ENCODE measurements around the gene GALNT2.

Gene GALNT2

DNA sequence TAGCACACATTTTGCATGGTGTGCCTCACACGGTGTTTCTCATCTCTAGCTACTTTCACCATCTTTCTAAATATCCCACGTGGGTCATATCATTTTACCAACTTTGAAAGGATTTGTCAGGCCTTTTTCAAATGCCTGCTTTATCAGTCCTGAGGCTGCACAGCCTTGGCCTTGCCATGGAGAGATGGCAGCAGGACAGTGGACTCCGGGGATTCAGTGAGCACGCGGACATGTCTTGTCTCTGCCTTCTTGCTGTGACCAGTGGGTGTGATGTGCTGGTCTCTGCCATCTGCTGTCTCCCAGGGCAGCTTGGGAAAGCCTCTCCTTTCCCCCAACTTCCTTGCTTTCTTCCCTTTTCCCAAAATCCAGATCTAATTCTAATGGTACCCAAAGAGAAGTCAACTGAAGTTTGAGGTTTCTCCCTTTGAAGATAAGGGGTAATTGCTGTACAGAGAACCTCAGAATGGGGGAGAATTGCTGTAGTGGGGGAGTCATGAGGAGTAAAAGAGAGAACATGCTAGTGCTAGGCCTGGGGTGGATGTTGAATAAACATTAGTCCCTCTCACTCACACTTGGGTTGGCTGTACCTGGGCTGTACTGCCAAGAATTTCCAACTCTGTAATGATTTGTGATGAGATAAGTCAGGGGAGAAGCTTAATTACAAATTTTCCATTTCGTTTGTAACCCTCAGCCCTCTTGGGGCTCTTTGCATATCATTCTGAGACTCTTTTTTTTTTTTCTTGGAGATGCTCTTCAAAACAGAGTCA lies 99.5 kb downstream of the GALNT2 start:
- H3K4me3 ChIP-seq (ENCODE audit: low read depth, low read length) = no peak overlapping the region
- H3K79me2 ChIP-seq (ENCODE audit: control insufficient read depth, insufficient read depth, low read length, unreplicated experiment) = peaks cover 71% of the 10 kb centered on the region
- H3K36me3 ChIP-seq (ENCODE audit: insufficient read depth, low read length) = no peaks in the 10 kb centered on the region
- H3K4me1 ChIP-seq (ENCODE audit: control insufficient read depth, insufficient read depth, low read length, unreplicated experiment) = peaks cover 34% of the 10 kb centered on the region
- H2AFZ ChIP-seq (ENCODE audit: low read length, unreplicated experiment) = no peak overlapping the region
- H3K27me3 ChIP-seq (ENCODE audit: insufficient read depth, low read length) = no peaks in the 10 kb centered on the region
- no peak overlapping the region for H3K27ac ChIP-seq (ENCODE audit: low read depth, low read length)

DNA sequence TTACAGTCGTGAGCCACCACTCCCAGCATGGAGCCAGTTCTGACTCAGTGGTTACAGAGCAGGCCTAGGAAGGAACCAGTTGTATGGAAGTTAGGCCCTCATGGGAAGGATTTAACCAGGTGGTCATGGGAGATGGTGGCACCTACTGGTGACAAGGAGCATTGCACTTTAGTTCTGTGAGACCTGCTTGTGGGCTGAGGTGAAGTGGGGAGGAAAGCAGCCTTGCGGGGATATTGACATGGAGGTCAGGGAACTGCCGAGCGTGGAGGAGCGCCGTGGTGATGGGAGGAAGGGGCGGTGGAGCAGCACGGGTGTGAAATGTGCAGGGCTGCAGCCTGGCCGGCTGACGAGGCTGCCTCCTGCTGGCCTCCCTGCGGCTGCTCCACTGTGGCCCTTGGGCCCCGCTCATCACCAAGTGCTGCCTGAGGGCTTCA lies 100.4 kb downstream of the GALNT2 start:
- Histone ChIP-seq H3K4me3 (ENCODE audit: low read depth, low read length) (no peak overlapping the region), H2AFZ (ENCODE audit: low read length, unreplicated experiment) (no peak overlapping the region), H3K36me3 (ENCODE audit: insufficient read depth, low read length) (no peaks in the 10 kb centered on the region), H3K79me2 (ENCODE audit: control insufficient read depth, insufficient read depth, low read length, unreplicated experiment) (peaks cover 69% of the 10 kb centered on the region), H3K27me3 (ENCODE audit: insufficient read depth, low read length) (no peaks in the 10 kb centered on the region), H3K4me1 (ENCODE audit: control insufficient read depth, insufficient read depth, low read length, unreplicated experiment) (peaks cover 36% of the 10 kb centered on the region), H3K27ac (ENCODE audit: low read depth, low read length) (no peak overlapping the region)

DNA sequence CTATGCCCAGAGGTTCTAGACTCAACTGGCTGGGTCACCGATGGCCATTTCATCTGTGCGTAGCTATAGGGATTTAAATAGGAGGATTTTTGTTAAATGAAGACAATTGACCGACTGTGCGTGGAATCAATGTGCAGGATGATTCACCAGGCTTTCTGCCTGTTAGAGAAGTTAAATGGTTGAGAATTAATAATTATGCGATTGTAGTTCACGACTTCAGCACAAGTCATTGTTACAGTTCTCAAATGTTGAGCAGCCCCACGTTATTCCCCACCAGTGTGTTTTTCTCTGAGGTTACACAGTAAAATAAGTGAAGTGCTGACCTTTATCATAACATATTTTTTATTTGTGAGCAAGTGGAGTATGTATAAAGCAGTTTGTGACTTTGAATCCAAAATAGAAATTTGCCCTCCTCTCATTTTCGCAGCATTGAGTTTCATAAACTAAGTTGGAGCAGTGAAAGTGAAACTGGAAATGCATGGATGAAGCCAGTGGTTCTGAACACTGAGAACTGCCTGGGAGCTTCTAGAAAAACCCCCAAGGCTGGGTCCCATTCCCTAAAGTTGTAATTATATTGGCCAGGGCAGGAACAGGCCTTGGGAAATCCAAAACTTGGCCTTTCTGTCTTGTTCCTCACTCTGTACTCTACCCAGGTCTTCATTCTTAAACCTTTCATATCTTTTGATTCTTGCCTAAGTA lies 102.6 kb downstream of the GALNT2 start:
- H3K27me3 ChIP-seq (ENCODE audit: insufficient read depth, low read length) = no peaks in the 10 kb centered on the region
- H3K36me3 ChIP-seq (ENCODE audit: insufficient read depth, low read length) = no peaks in the 10 kb centered on the region
- peaks cover 71% of the 10 kb centered on the region for H3K79me2 ChIP-seq (ENCODE audit: control insufficient read depth, insufficient read depth, low read length, unreplicated experiment)
- peaks cover 33% of the 10 kb centered on the region for H3K4me1 ChIP-seq (ENCODE audit: control insufficient read depth, insufficient read depth, low read length, unreplicated experiment)
- peak overlapping the region; percentile 89 for H3K27ac ChIP-seq (ENCODE audit: low read depth, low read length)
- peak overlapping the region; percentile 1 for H2AFZ ChIP-seq (ENCODE audit: low read length, unreplicated experiment)
- H3K4me3 ChIP-seq (ENCODE audit: low read depth, low read length) = peak overlapping the region; percentile 64

DNA sequence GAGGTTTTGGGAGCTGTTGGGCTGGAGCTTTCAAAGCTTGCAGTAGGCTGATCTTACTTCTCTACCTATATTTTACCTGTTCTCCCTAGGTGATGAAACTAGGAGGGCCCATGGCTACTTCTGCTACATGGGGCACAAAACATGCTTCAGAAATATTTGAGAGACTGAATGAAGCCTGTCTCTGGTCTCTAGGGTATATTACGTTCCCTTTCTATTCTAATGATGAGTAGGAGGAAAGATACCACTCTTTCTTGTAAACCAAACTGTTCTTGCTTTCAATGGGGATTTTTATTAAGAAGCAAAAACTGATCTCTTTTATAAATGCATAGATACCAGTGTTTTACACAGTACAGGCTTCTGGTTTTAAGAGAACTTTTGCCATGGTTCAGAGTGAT lies 103.1 kb downstream of the GALNT2 start:
- H3K79me2 ChIP-seq (ENCODE audit: control insufficient read depth, insufficient read depth, low read length, unreplicated experiment) = peaks cover 74% of the 10 kb centered on the region

DNA sequence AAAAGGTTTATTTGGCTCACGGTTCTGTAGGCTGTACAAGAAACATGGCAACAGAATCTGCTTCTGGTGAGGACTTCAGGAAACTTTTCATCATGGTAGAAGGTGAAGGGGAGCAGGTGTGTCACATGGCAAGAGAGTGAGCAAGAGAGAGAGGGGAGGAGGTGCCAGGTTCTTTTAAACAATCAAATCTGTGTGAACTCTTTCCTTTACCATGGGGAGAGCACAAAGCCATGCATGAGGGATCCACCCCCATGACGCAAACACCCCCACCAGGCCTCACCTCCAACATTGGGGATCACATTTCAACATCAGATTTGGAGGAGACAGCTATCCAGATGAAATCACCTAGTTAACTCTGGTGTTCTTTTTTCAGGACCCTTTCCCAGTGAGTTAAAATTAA lies 103.6 kb downstream of the GALNT2 start:
- H2AFZ ChIP-seq (ENCODE audit: low read length, unreplicated experiment) = no peak overlapping the region
- peak overlapping the region; percentile 64 for H3K4me3 ChIP-seq (ENCODE audit: low read depth, low read length)
- peaks cover 33% of the 10 kb centered on the region for H3K4me1 ChIP-seq (ENCODE audit: control insufficient read depth, insufficient read depth, low read length, unreplicated experiment)
- no peaks in the 10 kb centered on the region for H3K27me3 ChIP-seq (ENCODE audit: insufficient read depth, low read length)
- peak overlapping the region; percentile 89 for H3K27ac ChIP-seq (ENCODE audit: low read depth, low read length)
- H3K36me3 ChIP-seq (ENCODE audit: insufficient read depth, low read length) = no peaks in the 10 kb centered on the region
- peaks cover 78% of the 10 kb centered on the region for H3K79me2 ChIP-seq (ENCODE audit: control insufficient read depth, insufficient read depth, low read length, unreplicated experiment)

More for the DNA sequence above, 103.1 kb downstream of the GALNT2 start:
- Histone ChIP-seq H3K27me3 (ENCODE audit: insufficient read depth, low read length) (no peaks in the 10 kb centered on the region), H3K36me3 (ENCODE audit: insufficient read depth, low read length) (no peaks in the 10 kb centered on the region), H3K4me3 (ENCODE audit: low read depth, low read length) (peak overlapping the region; percentile 64), H3K27ac (ENCODE audit: low read depth, low read length) (peak overlapping the region; percentile 89), H2AFZ (ENCODE audit: low read length, unreplicated experiment) (no peak overlapping the region), H3K4me1 (ENCODE audit: control insufficient read depth, insufficient read depth, low read length, unreplicated experiment) (peaks cover 33% of the 10 kb centered on the region)

DNA sequence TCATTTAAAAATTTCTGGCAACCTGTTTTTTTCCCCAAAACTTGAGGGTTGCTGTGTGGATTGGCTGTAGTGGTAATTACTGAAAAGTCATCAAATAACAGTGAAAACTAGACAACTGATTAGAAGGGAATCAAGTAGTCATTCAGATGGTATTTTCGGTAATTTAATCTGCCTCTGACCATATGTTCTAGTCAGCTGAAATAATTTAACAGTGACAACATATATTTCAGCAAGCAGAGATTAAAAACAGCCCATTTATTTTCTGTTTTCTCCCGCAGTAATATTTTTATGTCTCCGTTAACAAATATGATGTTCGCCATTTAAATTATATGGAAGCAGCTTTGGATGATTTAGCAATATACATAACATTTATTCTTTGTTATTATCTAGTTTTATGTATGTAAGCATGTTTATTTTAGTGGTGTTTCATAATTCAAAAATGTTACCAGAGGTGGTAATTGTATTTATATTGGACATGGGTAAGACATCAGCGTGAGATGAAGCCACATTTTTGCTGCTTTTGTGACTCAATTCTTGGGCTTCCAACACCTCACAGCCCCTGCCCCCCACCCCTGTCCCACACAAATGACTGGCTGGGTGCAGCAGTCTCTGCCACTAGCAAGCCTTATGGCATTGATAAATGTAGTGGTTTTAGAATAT lies 104.4 kb downstream of the GALNT2 start:
- H3K4me1 ChIP-seq (ENCODE audit: control insufficient read depth, insufficient read depth, low read length, unreplicated experiment) = peaks cover 33% of the 10 kb centered on the region
- H2AFZ ChIP-seq (ENCODE audit: low read length, unreplicated experiment) = no peak overlapping the region
- H3K36me3 ChIP-seq (ENCODE audit: insufficient read depth, low read length) = no peaks in the 10 kb centered on the region
- H3K27me3 ChIP-seq (ENCODE audit: insufficient read depth, low read length) = no peaks in the 10 kb centered on the region
- peak overlapping the region; percentile 89 for H3K27ac ChIP-seq (ENCODE audit: low read depth, low read length)
- peak overlapping the region; percentile 41; the same call in 1 of the 2 replicates for H3K4me3 ChIP-seq (ENCODE audit: low read depth, low read length)
- peaks cover 80% of the 10 kb centered on the region for H3K79me2 ChIP-seq (ENCODE audit: control insufficient read depth, insufficient read depth, low read length, unreplicated experiment)

DNA sequence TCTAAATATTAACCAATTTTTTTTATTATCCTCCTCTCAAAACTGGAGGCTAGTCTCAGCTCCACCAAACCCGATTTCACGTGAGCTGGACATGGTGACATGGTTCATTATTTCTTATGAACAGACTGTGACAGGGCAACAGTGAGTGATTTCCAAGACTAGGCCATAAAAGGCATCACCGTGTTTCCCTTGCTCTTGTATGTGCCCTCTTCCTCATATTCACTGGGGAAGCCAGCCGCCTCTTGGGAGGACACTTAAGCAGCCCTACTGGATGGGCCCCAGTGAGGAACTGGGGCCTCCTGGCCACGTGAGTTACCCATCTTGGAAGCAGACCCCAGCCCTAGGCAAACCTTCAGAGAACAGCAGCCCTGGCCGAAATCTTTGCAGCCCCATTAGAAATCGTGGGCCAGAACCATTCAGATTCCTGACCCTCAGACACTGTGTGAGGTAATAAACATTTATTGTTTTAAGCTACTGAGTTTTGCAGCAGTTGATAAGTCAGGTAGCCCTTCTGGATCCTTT lies 105.0 kb downstream of the GALNT2 start:
- H3K79me2 ChIP-seq (ENCODE audit: control insufficient read depth, insufficient read depth, low read length, unreplicated experiment) = peaks cover 79% of the 10 kb centered on the region
- H3K4me1 ChIP-seq (ENCODE audit: control insufficient read depth, insufficient read depth, low read length, unreplicated experiment) = peaks cover 38% of the 10 kb centered on the region
- no peaks in the 10 kb centered on the region for H3K27me3 ChIP-seq (ENCODE audit: insufficient read depth, low read length)
- H3K36me3 ChIP-seq (ENCODE audit: insufficient read depth, low read length) = no peaks in the 10 kb centered on the region
- peak overlapping the region; percentile 41; the same call in 1 of the 2 replicates for H3K4me3 ChIP-seq (ENCODE audit: low read depth, low read length)
- peak overlapping the region; percentile 89 for H3K27ac ChIP-seq (ENCODE audit: low read depth, low read length)
- no peak overlapping the region for H2AFZ ChIP-seq (ENCODE audit: low read length, unreplicated experiment)

DNA sequence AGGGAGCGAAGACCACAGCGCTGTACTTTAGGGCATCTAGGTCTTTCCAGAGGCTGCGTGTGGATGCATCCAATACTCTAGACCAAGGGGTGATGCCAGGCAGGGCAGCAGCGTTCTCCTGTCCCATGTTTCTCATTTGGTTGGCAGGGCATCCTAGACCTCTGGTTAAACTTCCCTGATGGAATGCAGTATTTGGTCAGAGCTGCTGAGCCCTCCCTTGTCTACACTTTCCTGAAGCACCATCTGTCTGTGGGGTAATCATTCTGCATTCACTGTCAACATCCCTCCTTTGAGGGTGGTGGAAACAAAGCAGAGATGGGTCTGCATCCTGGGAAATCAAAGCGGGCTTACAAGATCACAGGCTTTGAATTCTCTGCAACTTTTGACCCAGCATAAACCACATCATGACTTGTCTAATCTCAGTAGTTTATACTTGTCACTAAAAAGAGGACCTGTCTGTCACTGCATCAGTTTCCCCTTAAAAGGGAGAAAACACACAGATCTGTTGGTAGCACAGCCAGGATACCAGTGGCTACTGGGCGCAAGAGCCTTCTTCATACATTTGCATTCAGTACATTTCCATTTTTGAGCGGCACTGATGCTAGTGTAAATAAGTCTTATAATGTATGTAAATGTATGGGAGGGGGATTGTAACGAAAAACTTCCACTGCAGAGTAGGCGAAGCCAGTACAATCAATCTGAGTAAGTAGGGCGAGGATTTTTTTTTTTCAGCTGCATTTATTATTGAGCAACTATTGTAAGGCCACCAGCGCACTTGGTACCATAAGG lies 106.3 kb downstream of the GALNT2 start:
- no peaks in the 10 kb centered on the region; the same call in 1 of the 2 replicates for H3K36me3 ChIP-seq (ENCODE audit: insufficient read depth, low read length)
- H3K4me3 ChIP-seq (ENCODE audit: low read depth, low read length) = no peak overlapping the region
- no peak overlapping the region for H2AFZ ChIP-seq (ENCODE audit: low read length, unreplicated experiment)
- H3K27ac ChIP-seq (ENCODE audit: low read depth, low read length) = no peak overlapping the region
- no peaks in the 10 kb centered on the region for H3K27me3 ChIP-seq (ENCODE audit: insufficient read depth, low read length)
- H3K4me1 ChIP-seq (ENCODE audit: control insufficient read depth, insufficient read depth, low read length, unreplicated experiment) = peaks cover 43% of the 10 kb centered on the region
- peaks cover 78% of the 10 kb centered on the region for H3K79me2 ChIP-seq (ENCODE audit: control insufficient read depth, insufficient read depth, low read length, unreplicated experiment)

DNA sequence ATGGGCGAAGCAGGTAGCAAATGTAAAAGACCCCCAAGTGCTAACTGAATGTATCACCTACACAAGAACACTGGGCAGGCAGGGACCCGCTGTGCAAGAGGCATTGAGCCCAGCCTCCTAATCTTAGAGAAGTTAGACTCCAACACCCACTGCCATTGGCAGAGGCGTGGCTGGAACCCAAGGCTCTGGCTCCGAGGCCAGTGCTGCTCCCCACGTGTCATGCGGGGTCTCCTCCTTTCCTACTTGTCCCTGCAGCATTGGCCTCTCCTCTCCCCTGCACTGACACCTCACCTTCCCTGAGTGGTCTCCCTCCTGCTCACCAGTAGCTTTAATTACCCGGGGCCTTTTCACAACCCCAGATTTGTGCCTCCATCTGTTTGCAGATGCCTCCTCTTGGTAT lies 107.0 kb downstream of the GALNT2 start:
- H3K79me2 ChIP-seq (ENCODE audit: control insufficient read depth, insufficient read depth, low read length, unreplicated experiment) = peaks cover 76% of the 10 kb centered on the region
- H3K4me3 ChIP-seq (ENCODE audit: low read depth, low read length) = no peak overlapping the region
- no peaks in the 10 kb centered on the region for H3K27me3 ChIP-seq (ENCODE audit: insufficient read depth, low read length)
- H3K4me1 ChIP-seq (ENCODE audit: control insufficient read depth, insufficient read depth, low read length, unreplicated experiment) = peaks cover 43% of the 10 kb centered on the region
- H2AFZ ChIP-seq (ENCODE audit: low read length, unreplicated experiment) = no peak overlapping the region
- peaks cover 4% of the 10 kb centered on the region; the same call in 1 of the 2 replicates for H3K36me3 ChIP-seq (ENCODE audit: insufficient read depth, low read length)
- H3K27ac ChIP-seq (ENCODE audit: low read depth, low read length) = no peak overlapping the region
